Measurements from ENCODE around the gene CASS4. TPM values are rescaled to one million over a fixed set of nuclear protein-coding genes. Genes with fewer than 3 reads are reported as not detected.
A peak's percentile ranks its signal among the peaks of the same experiment; 100 is the strongest.
"Not testable (repeated sequence)": the region's sequence is repeated elsewhere in the genome, so short reads cannot be mapped to it uniquely, and the experiment has no call there.

Gene CASS4
- total RNA-seq, 1 donor from 2014 or later, result not detected

- Histone ChIP-seq H3K4me3 (ENCODE audit: low read depth, low read length) (no peak overlapping the region), H3K27me3 (ENCODE audit: control insufficient read depth, insufficient read depth, low read length) (no peaks in the 10 kb centered on the region), H3K36me3 (ENCODE audit: control insufficient read depth, insufficient read depth, low read length) (no peaks in the 10 kb centered on the region)
- no peak for DNase-seq (ENCODE audit: low read depth)
- TF ChIP-seq CTCF (IDR thresholded peaks at IDR 0.05; ENCODE audit: insufficient read depth, low read length, poor library complexity, severe bottlenecking), result no peak
Measured at GRCh38 chr20:56389807-56390206, 22.3 kb upstream of the CASS4 start.

DNA sequence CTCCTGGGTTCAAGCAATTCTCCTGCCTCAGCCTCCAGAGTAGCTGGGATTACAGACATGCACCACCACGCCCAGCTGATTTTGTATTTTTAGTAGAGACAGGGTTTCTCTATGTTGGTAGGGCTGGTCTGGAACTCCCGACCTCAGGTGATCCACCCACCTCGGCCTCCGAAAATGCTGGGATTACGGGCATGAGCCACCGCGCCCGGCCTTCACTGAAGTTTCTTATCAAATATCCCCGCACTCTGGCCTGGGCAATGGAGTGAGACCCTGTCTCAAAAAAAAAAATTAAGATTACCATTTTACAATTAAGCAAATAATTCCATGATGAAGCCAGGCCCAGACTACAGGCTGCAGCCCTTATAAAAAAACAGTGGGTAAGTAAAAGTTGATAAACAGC, 21.7 kb upstream of the CASS4 start:
- DNase-seq (ENCODE audit: low read depth); H3K36me3 ChIP-seq (ENCODE audit: control insufficient read depth, insufficient read depth, low read length); H3K27me3 ChIP-seq (ENCODE audit: control insufficient read depth, insufficient read depth, low read length); H3K4me3 ChIP-seq (ENCODE audit: low read depth, low read length): not testable (repeated sequence)

GRCh38 chr20:56391037-56391436, 21.0 kb upstream of the CASS4 start:
- H3K36me3 ChIP-seq (ENCODE audit: control insufficient read depth, insufficient read depth, low read length), result no peaks in the 10 kb centered on the region
- H3K4me3 ChIP-seq (ENCODE audit: low read depth, low read length), result peak overlapping the region; percentile 87
- no peak for DNase-seq (ENCODE audit: low read depth)
- no peaks in the 10 kb centered on the region for H3K27me3 ChIP-seq (ENCODE audit: control insufficient read depth, insufficient read depth, low read length)
- TF ChIP-seq CTCF (IDR thresholded peaks at IDR 0.05; ENCODE audit: insufficient read depth, low read length, poor library complexity, severe bottlenecking), result no peak

GRCh38 chr20:56391596-56392131, 20.4 kb upstream of the CASS4 start:
- Histone ChIP-seq H3K27me3 (ENCODE audit: control insufficient read depth, insufficient read depth, low read length) (no peaks in the 10 kb centered on the region), H3K36me3 (ENCODE audit: control insufficient read depth, insufficient read depth, low read length) (no peaks in the 10 kb centered on the region), H3K4me3 (ENCODE audit: low read depth, low read length) (peak overlapping the region; percentile 87)
- no peak for TF ChIP-seq CTCF (IDR thresholded peaks at IDR 0.05; ENCODE audit: insufficient read depth, low read length, poor library complexity, severe bottlenecking)
- DNase-seq (ENCODE audit: low read depth), result no peak

DNA sequence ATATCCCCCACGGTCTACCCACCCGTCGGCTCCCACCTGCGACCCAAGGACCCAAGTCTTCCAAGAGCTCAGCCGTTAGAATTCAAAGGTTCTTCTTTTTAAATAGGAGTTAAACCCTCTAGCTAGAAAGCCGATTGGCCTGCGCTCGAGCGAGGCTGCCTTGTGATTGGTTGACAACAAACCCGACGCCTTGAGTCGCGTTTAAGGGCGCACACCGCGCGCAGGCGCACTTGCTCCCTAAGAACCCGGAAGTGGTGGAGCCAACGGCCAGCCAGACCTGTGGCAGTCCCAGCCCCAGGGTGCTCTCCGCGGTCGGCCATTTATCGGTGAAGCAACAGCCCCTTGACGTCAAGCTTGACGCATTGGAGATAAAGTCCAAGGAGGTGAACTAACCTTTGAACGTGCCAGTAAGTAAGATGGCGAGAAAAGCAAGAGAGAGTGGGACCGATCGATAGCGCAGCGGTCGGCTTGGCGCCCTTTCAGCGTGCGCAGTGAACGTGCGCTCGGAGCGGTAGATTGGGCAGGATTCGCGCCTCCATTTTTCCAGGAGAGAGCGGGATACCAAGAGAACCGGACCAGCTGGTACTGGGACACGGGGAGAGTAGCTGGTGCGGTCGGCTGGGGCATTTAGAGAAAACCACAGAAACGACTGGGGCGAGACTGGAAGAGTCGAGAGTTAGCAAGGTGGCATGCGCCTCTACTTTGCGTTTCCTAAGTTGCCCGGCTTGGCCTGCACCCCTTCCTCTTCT, 19.8 kb upstream of the CASS4 start, which contains the start of the genes AURKA and CSTF1:
AURKA (minus strand) TSS at position 84 of the 749 bp plus-strand sequence. CDS start 4,018 bp downstream, outside the sequence.
CSTF1 (plus strand) TSS at position 514 of the 749 bp plus-strand sequence. CDS start 2,908 bp downstream, outside the sequence.
- TF ChIP-seq CTCF (IDR thresholded peaks at IDR 0.05; ENCODE audit: insufficient read depth, low read length, poor library complexity, severe bottlenecking), result no peak
- Histone ChIP-seq H3K36me3 (ENCODE audit: control insufficient read depth, insufficient read depth, low read length) (no peaks in the 10 kb centered on the region), H3K27me3 (ENCODE audit: control insufficient read depth, insufficient read depth, low read length) (no peaks in the 10 kb centered on the region)

GRCh38 chr20:56392881-56393482, 19.1 kb upstream of the CASS4 start:
- Histone ChIP-seq H3K36me3 (ENCODE audit: control insufficient read depth, insufficient read depth, low read length) (no peaks in the 10 kb centered on the region), H3K27me3 (ENCODE audit: control insufficient read depth, insufficient read depth, low read length) (no peaks in the 10 kb centered on the region), H3K4me3 (ENCODE audit: low read depth, low read length) (peak overlapping the region; percentile 87)
- no peak for TF ChIP-seq CTCF (IDR thresholded peaks at IDR 0.05; ENCODE audit: insufficient read depth, low read length, poor library complexity, severe bottlenecking)
- DNase-seq (ENCODE audit: low read depth), result no peak

More for the DNA sequence above, 19.8 kb upstream of the CASS4 start, which contains the start of the genes AURKA and CSTF1:
- peak; percentile 98 for DNase-seq (ENCODE audit: low read depth)
- peak within 1 kb of the TSS; percentile 87 for H3K4me3 ChIP-seq (ENCODE audit: low read depth, low read length)

All from kidney epithelial cell (primary cell).